Lower lobe of right lung (tissue), 2 donors: ENCODE measurements around the gene ZNF18. TPM values are rescaled to one million over a fixed set of nuclear protein-coding genes. Genes with fewer than 3 reads are reported as not detected.

Experiments
- ATAC-seq, 2 donors: fragments of 200-7000 bp; cut with Tn5 transposase; one replicate each; pipeline ENCODE4 v1.9.1; 2020 to 2022; ENCODE audit warnings: mild to moderate bottlenecking in 2 of 2, moderate library complexity in 2 of 2
- DNase-seq: peaks from one replicate; pipeline ENCODE4 v3.0.0-alpha.2; 2020
- H3K27ac ChIP-seq: fragments of 200-600 bp; one replicate; pipeline ENCODE4 v1.8.0; 2022
- H3K27me3 ChIP-seq: fragments of 200-600 bp; one replicate; pipeline ENCODE4 v1.8.0; 2022; ENCODE audit warnings: low read depth
- H3K36me3 ChIP-seq: fragments of 200-600 bp; one replicate; pipeline ENCODE4 v1.8.0; 2022; ENCODE audit warnings: mild to moderate bottlenecking
- H3K4me1 ChIP-seq: fragments of 200-600 bp; one replicate; pipeline ENCODE4 v1.8.0; 2022
- H3K4me3 ChIP-seq: fragments of 200-600 bp; one replicate; pipeline ENCODE4 v1.8.0; 2022; ENCODE audit warnings: mild to moderate bottlenecking
- H3K9me3 ChIP-seq: fragments of 200-600 bp; one replicate; pipeline ENCODE4 v1.8.0; 2022
- CTCF ChIP-seq: fragments of 200-600 bp; IDR thresholded peaks from one replicate; pipeline ENCODE4 v1.8.0; 2022; ENCODE audit warnings: antibody characterized with exemption, mild to moderate bottlenecking
- intact Hi-C: fragments of 100-400 bp; cut with DNase I; formaldehyde crosslinking; loops from one replicate; pipeline ENCODE4 v1.11.0; 2022
- total RNA-seq: library from RNA; stranded (reverse); fragmentation: NEBNext Ultra II Directional; extraction: Animal tissue kit (Norgen Biotek cat#: 25700); gene quantifications from one replicate; pipeline ENCODE4 v1.2.1, GENCODE V29; 2021
- donor health status: DM: no; HTN: yes; CAD: no; lungs with severe emphysema.

ZNF18 gene
- total RNA-seq, 1 donor from 2014 or later, result 7.2 TPM

- DNase-seq (no peak), ATAC-seq (no peak)
- H3K9me3 ChIP-seq, result no peaks in the 10 kb centered on the region
- H3K27me3 ChIP-seq, result no peaks in the 10 kb centered on the region
- TF ChIP-seq CTCF, result no peak
- no peak overlapping the region for H3K4me3 ChIP-seq
- intact Hi-C loops, result no loop called here
- no peaks in the 10 kb centered on the region for H3K36me3 ChIP-seq
- peaks cover 5% of the 10 kb centered on the region for H3K4me1 ChIP-seq
- no peak overlapping the region for H3K27ac ChIP-seq
Measured at GRCh38 chr17:11928436-11928835, 68.8 kb downstream of the ZNF18 start.

Other genes with a start within 250 kb of the ZNF18 start
- gene MAP2K4, start 23.4 kb upstream of the ZNF18 start, total RNA-seq, result 33.0 TPM